Adrenal gland (tissue), 5 donors: ENCODE measurements around the gene ZNF200.

Experiments
- CTCF ChIP-seq, 6 experiments: fragments of 450-650 bp in 4 of 6; fragments of 200-600 bp in 2 of 6; sonication (generic) in 1 of 6; IDR thresholded peaks; 1 replicate in 5 of 6; 2 replicates in 1 of 6; pipeline versions ENCODE4 v1.5.1 to v1.8.0; 2016 to 2021; ENCODE audit warnings: antibody characterized with exemption in 6 of 6, mild to moderate bottlenecking in 2 of 6, moderate library complexity in 1 of 6
- POLR2A ChIP-seq, 2 donors: fragments of 450-650 bp; IDR thresholded peaks; one replicate each; pipeline ENCODE4 v1.6.1; 2017; ENCODE audit warnings: antibody characterized with exemption in 2 of 2, mild to moderate bottlenecking in 2 of 2, moderate library complexity in 1 of 2
- donor health status: DM: no; HTN: no; CAD: no.

GRCh38 chr16:3173892-3174617, 60.9 kb downstream of the ZNF200 start:
- TF ChIP-seq CTCF (IDR thresholded peaks at IDR 0.05): no peak
- TF ChIP-seq POLR2A (IDR thresholded peaks at IDR 0.05): no peak
